NCI-H2029 (cell line): ENCODE results near the gene SEH1L.
"Not testable (repeated sequence)": the region's sequence is repeated elsewhere in the genome, so short reads cannot be mapped to it uniquely, and the experiment has no call there.

Experiments
- DNase-seq: peaks from one replicate; lab custom pipeline; 2025; lab: John Stamatoyannopoulos, UW

Gene SEH1L

GRCh38 chr18:12947285-12948049 is at the start of gene SEH1L:
TSS of gene SEH1L (plus strand) at chr18:12948011. CDS start at chr18:12948122, 111 bp downstream.
- peak; percentile 91 for DNase-seq

GRCh38 chr18:12901208-12901607 is 46.6 kb upstream of the SEH1L start:
- DNase-seq: not testable (repeated sequence)

GRCh38 chr18:12904012-12904516 is 43.7 kb upstream of the SEH1L start:
- DNase-seq: no peak

GRCh38 chr18:12906119-12906518 is 41.7 kb upstream of the SEH1L start:
- no peak for DNase-seq

- DNase-seq: no peak
Observed at GRCh38 chr18:12906773-12907172, 41.0 kb upstream of the SEH1L start.

GRCh38 chr18:12907258-12907925 is 40.4 kb upstream of the SEH1L start:
- no peak for DNase-seq

- no peak for DNase-seq
Observed at GRCh38 chr18:12908706-12909105, 39.1 kb upstream of the SEH1L start.

GRCh38 chr18:12911025-12911928 is 36.5 kb upstream of the SEH1L start:
- DNase-seq: no peak

GRCh38 chr18:12911929-12912703 is 35.7 kb upstream of the SEH1L start:
- no peak for DNase-seq

- DNase-seq: no peak
Observed at GRCh38 chr18:12921178-12921577, 26.6 kb upstream of the SEH1L start.

- no peak for DNase-seq
Observed at GRCh38 chr18:12922266-12922665, 25.5 kb upstream of the SEH1L start.

GRCh38 chr18:12924616-12925015 is 23.2 kb upstream of the SEH1L start:
- DNase-seq: no peak

- no peak for DNase-seq
Observed at GRCh38 chr18:12928206-12928605, 19.6 kb upstream of the SEH1L start.

GRCh38 chr18:12928641-12929040 is 19.2 kb upstream of the SEH1L start:
- DNase-seq: no peak

GRCh38 chr18:12929477-12930083 is 18.2 kb upstream of the SEH1L start:
- DNase-seq: no peak

GRCh38 chr18:12930376-12930775 is 17.4 kb upstream of the SEH1L start:
- no peak for DNase-seq

GRCh38 chr18:12930908-12931307 is 16.9 kb upstream of the SEH1L start:
- no peak for DNase-seq

- DNase-seq: no peak
Observed at GRCh38 chr18:12933327-12933726, 14.5 kb upstream of the SEH1L start.

- DNase-seq: peak; percentile 7
Observed at GRCh38 chr18:12934454-12935071, 13.2 kb upstream of the SEH1L start.

- DNase-seq: no peak
Observed at GRCh38 chr18:12939162-12939561, 8.6 kb upstream of the SEH1L start.

- no peak for DNase-seq
Observed at GRCh38 chr18:12943215-12943614, 4.6 kb upstream of the SEH1L start.
